Sigmoid colon (tissue), 7 donors: ENCODE measurements around the gene RPTOR. TPM values are rescaled to one million over a fixed set of nuclear protein-coding genes. Genes with fewer than 3 reads are reported as not detected.
A peak's percentile ranks its signal among the peaks of the same experiment; 100 is the strongest.

Source experiments
- DNase-seq: peaks from one replicate; pipeline ENCODE4 v3.0.0-alpha.2; 2019
- H3K27ac ChIP-seq, 4 donors: fragments of 200-600 bp; sonication (generic); one replicate each; pipeline ENCODE4 v1.5.1; 2016 to 2019; ENCODE audit warnings: mild to moderate bottlenecking in 1 of 4
- H3K27me3 ChIP-seq, 3 donors: fragments of 200-600 bp; sonication (generic); one replicate each; pipeline ENCODE4 v1.5.1; 2019; ENCODE audit warnings: mild to moderate bottlenecking in 1 of 3
- H3K36me3 ChIP-seq, 4 donors: fragments of 200-600 bp; sonication (generic); one replicate each; pipeline ENCODE4 v1.5.1; 2016 to 2019
- H3K4me1 ChIP-seq, 4 donors: fragments of 200-600 bp; sonication (generic); one replicate each; pipeline ENCODE4 v1.5.1; 2017 to 2019
- H3K4me3 ChIP-seq, 4 donors: fragments of 200-600 bp; sonication (generic); one replicate each; pipeline ENCODE4 v1.5.1; 2017 to 2019; ENCODE audit warnings: mild to moderate bottlenecking in 2 of 4, moderate library complexity in 1 of 4
- H3K9me3 ChIP-seq, 4 donors: fragments of 200-600 bp in 3 of 4; sonication (generic) in 3 of 4; one replicate each; pipeline versions ENCODE4 v1.5.1 to v1.6.1; 2013 to 2019
- EP300 ChIP-seq, 4 donors: sonication (generic); formaldehyde crosslinking; IDR thresholded peaks; one replicate each; pipeline ENCODE4 v1.6.1; 2017; ENCODE audit warnings: antibody characterized with exemption in 4 of 4
- POLR2A ChIP-seq, 2 donors: fragments of 450-650 bp; IDR thresholded peaks; one replicate each; pipeline ENCODE4 v1.6.1; 2016; ENCODE audit warnings: antibody characterized with exemption in 2 of 2, mild to moderate bottlenecking in 2 of 2, moderate library complexity in 2 of 2
- POLR2AphosphoS5 ChIP-seq, 4 donors: sonication (generic); formaldehyde crosslinking; IDR thresholded peaks; one replicate each; pipeline ENCODE4 v1.6.1; 2017; ENCODE audit warnings: antibody characterized with exemption in 4 of 4
- WGBS, 2 donors: extraction: QIAGEN DNeasy Blood & Tissue Kit; methylation state at CpG; one replicate each; pipeline ENCODE4 v1.1.7; 2013; 5-methylcytosine and 5-hydroxymethylcytosine counted together
- intact Hi-C: fragments of 100-400 bp; cut with DNase I; formaldehyde crosslinking; loops from one replicate; pipeline ENCODE4 v1.15.1; 2023
- polyA plus RNA-seq, 3 donors: library from polyadenylated mRNA; stranded (reverse); fragments of 200-250 nt; gene quantifications; one replicate each; pipeline ENCODE4 v1.2.3, GENCODE V29; 2013
- total RNA-seq, 4 donors: library from RNA; depleted of rRNA; stranded (reverse); fragments of >200 nt; gene quantifications; one replicate each; pipeline ENCODE4 v1.1.0, GENCODE V29; 2016
- TF ChIP-seq, protein P1 (sequence below), 4 experiments: fragments of 450-650 bp in 3 of 4; fragments of 200-600 bp in 1 of 4; IDR thresholded peaks; one replicate each; pipeline ENCODE4 v1.5.1; 2016 to 2019; ENCODE audit warnings: antibody characterized with exemption in 4 of 4, mild to moderate bottlenecking in 3 of 4, moderate library complexity in 2 of 4
- donor health status: healthy with polysubstance abuse.
- donor health status: Bipolar disorder and iron deficiency.
- donor health status: healthy.

Gene RPTOR
- total and polyA plus RNA-seq, 7 donors = 3.7 to 68.7 (median 22.9) TPM

DNA sequence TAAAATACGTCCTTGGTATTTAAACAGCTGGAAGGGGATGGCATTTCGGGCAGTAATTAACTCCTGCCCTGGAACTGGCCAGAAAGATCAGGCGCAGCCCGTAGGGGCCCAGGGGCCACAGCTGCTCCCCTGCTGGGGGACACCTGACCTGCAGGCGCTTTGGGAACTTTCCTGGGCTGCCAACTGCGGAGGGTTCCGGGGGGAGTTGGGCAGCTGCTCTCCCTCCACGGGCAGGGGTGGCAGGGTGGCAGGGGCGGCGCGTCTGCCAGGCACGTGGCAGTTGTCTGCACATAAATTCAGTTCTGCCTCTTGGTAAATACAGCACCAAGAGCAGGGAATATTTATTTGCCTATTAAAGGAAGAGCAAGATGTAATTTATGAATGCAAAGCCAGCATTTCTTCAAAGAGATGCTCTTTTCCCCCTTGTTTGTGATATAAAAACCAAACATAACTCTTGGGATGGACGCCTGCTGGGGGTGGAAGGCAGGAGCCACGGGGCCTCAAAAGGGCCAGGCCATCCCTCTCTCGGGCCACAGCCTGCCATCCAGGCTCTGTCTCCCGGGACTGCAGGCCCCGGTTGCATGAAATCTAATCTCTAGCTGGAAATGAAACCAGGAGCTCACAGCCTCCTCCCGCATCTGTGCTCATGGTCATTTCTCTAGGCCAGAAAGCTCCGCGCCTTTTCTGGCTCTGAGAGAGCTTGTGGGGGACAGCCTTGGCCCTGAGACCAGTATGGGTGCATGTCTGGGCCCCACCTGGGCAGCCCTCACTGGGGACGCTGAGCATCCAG, 417.1 kb downstream of the RPTOR start:
- no peak overlapping the region for H3K4me3 ChIP-seq
- TF ChIP-seq, protein P1, sequence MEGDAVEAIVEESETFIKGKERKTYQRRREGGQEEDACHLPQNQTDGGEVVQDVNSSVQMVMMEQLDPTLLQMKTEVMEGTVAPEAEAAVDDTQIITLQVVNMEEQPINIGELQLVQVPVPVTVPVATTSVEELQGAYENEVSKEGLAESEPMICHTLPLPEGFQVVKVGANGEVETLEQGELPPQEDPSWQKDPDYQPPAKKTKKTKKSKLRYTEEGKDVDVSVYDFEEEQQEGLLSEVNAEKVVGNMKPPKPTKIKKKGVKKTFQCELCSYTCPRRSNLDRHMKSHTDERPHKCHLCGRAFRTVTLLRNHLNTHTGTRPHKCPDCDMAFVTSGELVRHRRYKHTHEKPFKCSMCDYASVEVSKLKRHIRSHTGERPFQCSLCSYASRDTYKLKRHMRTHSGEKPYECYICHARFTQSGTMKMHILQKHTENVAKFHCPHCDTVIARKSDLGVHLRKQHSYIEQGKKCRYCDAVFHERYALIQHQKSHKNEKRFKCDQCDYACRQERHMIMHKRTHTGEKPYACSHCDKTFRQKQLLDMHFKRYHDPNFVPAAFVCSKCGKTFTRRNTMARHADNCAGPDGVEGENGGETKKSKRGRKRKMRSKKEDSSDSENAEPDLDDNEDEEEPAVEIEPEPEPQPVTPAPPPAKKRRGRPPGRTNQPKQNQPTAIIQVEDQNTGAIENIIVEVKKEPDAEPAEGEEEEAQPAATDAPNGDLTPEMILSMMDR (IDR thresholded peaks at IDR 0.05) = peak in 3 of 4 experiments; percentile 22 to 45 (median 30)
- TF ChIP-seq POLR2AphosphoS5 (IDR thresholded peaks at IDR 0.05) (peak in 3 of 4 donors; percentile 11 to 43 (median 26)), POLR2A (IDR thresholded peaks at IDR 0.05) (no peak)
- intact Hi-C loops = loop anchor here (10.0 kb wide), 1 partner anchor 507 kb away; no protein-coding TSS in a partner anchor
- WGBS, 2 donors = 89% methylated on average over 21 of the region's 21 CpGs
- H3K36me3 ChIP-seq = peaks cover 0 to 24% (median 3%) of the 10 kb centered on the region in 4 donors
- DNase-seq = peak; percentile 86
- H3K27ac ChIP-seq = peak overlapping the region; percentile 91 to 93 (median 91)
- H3K27me3 ChIP-seq = no peaks in the 10 kb centered on the region
- peaks cover 0 to 46% (median 44%) of the 10 kb centered on the region in 4 donors for H3K4me1 ChIP-seq
- H3K9me3 ChIP-seq = no peaks in the 10 kb centered on the region

DNA sequence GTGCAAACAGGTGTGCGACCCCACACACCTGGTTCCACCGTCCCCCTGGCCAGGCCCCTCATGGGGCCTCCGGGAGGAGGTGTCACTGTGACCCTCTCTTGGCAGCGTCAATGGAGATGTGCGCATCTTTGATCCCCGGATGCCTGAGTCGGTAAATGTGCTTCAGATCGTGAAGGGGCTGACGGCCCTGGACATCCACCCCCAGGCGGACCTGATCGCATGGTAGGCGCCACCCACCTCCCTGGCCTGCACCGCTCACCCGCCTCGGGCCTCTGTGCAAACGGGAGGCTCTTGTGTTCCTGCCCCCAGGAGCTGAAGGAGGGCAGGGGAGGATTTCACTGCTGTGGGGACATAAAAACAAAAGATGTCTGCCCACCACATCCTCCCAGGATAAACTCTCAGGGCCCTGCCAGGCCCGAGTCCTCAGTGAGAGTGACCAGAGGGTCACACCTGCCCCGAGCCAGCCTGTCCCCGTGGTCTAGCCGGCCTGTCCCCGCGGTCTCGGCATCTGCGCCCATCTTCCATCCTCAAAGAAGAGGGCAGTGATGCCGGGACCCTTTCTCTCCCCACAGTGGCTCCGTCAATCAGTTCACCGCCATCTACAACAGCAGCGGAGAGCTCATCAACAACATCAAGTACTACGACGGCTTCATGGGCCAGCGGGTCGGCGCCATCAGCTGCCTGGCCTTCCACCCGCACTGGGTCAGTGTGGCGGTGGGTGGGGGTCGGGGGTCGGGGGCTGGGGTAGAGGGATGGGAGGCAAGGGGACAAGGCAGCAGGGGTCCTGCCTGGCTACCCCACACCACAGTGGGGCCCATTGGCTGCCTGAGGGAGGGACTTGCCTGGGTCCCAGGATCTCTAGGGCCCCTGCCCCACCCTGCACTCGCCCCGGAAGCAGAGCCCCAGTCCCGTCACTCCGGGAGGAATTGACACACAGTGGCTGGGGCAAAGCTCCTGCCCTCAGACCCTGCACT, 418.0 kb downstream of the RPTOR start:
- no peaks in the 10 kb centered on the region for H3K9me3 ChIP-seq
- H3K27ac ChIP-seq = peak overlapping the region; percentile 91 to 93 (median 91)
- H3K36me3 ChIP-seq = peaks cover 0 to 24% (median 3%) of the 10 kb centered on the region in 4 donors
- H3K27me3 ChIP-seq = no peaks in the 10 kb centered on the region
- TF ChIP-seq, protein P1 (IDR thresholded peaks at IDR 0.05) = no peak
- H3K4me3 ChIP-seq = no peak overlapping the region
- H3K4me1 ChIP-seq = peaks cover 0 to 48% (median 45%) of the 10 kb centered on the region in 4 donors
- WGBS, 2 donors = 93% methylated on average over 41 of the region's 41 CpGs
- intact Hi-C loops = loop anchor here (10.0 kb wide), 1 partner anchor 508 kb away; no protein-coding TSS in a partner anchor
- DNase-seq = no peak

DNA sequence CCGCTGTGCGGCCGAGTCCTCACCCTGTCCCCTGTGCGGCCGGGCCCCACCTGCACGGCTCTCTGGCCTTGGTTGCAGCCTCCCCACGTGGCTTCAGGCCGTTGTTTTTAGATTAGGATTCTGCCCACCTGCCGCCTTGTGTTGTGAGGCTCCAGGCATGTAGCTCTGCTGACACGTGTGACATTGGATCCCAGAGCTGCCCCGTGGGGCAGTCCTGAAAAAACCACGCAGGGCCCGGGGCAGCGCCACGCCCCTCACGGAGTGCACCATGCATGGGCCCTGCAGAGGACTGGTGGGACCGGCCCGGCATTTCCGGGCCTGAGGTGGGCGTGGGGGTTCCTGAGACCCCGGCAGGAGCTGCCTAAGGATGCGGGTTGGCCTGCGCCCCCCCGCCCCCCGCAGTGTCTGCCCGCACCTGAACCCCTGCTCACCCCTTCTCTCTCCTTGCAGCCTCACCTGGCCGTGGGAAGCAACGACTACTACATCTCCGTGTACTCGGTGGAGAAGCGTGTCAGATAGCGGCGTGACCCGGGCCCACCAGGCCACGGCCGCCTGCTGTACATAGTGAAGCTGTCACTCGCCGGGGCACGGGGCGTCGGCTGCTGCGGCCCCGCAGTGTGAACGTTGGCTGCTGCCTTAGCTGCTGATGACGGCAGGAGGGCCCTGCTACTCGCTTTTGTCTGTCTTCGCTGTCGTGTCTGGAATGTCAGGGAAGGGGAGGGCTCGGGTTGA, 419.3 kb downstream of the RPTOR start:
- no peaks in the 10 kb centered on the region for H3K9me3 ChIP-seq

DNA sequence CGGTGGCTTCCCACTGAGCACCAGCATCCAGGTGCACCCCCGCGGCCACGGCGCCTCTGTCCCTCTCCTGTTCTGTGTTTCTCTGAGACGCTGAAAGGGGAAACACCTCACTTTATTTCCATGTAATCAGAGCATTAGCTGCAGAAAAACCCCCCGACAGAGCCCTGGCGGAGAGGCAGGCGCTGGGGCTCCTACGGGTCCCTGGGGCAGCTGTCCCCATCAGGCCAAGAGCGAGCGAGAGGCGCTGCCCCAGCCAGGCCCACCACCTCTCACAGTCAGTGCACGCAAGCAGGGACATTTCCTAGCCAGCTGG, 419.9 kb downstream of the RPTOR start:
- peak overlapping the region in 2 of 4 donors; percentile 55 to 59 for H3K27ac ChIP-seq
- intact Hi-C loops = loop anchor here (10.0 kb wide), 1 partner anchor 510 kb away; no protein-coding TSS in a partner anchor

More for the DNA sequence above, 419.3 kb downstream of the RPTOR start:
- Histone ChIP-seq H3K27me3 (no peaks in the 10 kb centered on the region), H3K36me3 (peaks cover 0 to 24% (median 3%) of the 10 kb centered on the region in 4 donors), H3K27ac (peak overlapping the region in 3 of 4 donors; percentile 4 to 59 (median 55)), H3K4me1 (peaks cover 0 to 57% (median 50%) of the 10 kb centered on the region in 4 donors), H3K4me3 (no peak overlapping the region)
- TF ChIP-seq POLR2A (IDR thresholded peaks at IDR 0.05) = no peak
- no peak for TF ChIP-seq EP300 (IDR thresholded peaks at IDR 0.05)
- TF ChIP-seq, protein P1 (IDR thresholded peaks at IDR 0.05) = no peak
- TF ChIP-seq POLR2AphosphoS5 (IDR thresholded peaks at IDR 0.05) = no peak
- intact Hi-C loops = loop anchor here (10.0 kb wide), 1 partner anchor 509 kb away; no protein-coding TSS in a partner anchor
- WGBS, 2 donors = 94% methylated on average over 49 of the region's 49 CpGs
- no peak for DNase-seq

More for the DNA sequence above, 419.9 kb downstream of the RPTOR start:
- TF ChIP-seq POLR2AphosphoS5 (IDR thresholded peaks at IDR 0.05) (no peak), EP300 (IDR thresholded peaks at IDR 0.05) (no peak), POLR2A (IDR thresholded peaks at IDR 0.05) (no peak)
- TF ChIP-seq, protein P1 (IDR thresholded peaks at IDR 0.05) = no peak
- peaks cover 0 to 57% (median 50%) of the 10 kb centered on the region in 4 donors for H3K4me1 ChIP-seq
- no peaks in the 10 kb centered on the region for H3K27me3 ChIP-seq
- 94 to 95% methylated on average over 14 of the region's 14 CpGs for WGBS, 2 donors
- H3K9me3 ChIP-seq = no peaks in the 10 kb centered on the region
- H3K36me3 ChIP-seq = peaks cover 0 to 24% (median 3%) of the 10 kb centered on the region in 4 donors
- no peak overlapping the region for H3K4me3 ChIP-seq
- no peak for DNase-seq
